ENCODE measurements around the gene FBXO27.
A peak's percentile ranks its signal among the peaks of the same experiment; 100 is the strongest.
"Not testable (repeated sequence)": the region's sequence is repeated elsewhere in the genome, so short reads cannot be mapped to it uniquely, and the experiment has no call there.

Gene FBXO27

GRCh38 chr19:39032063-39032918 lies at the start of gene FBXO27:
Gene FBXO27, minus strand, starts transcription at chr19:39032549. Its CDS starts 322 bp downstream, at chr19:39032227.
- no peak for DNase-seq (ENCODE audit: low read depth)

- no peak for DNase-seq (ENCODE audit: low read depth)
Observed at GRCh38 chr19:39080431-39080830, 48.1 kb upstream of the FBXO27 start.

GRCh38 chr19:39078436-39079200 lies 46.3 kb upstream of the FBXO27 start:
- no peak for DNase-seq (ENCODE audit: low read depth)

GRCh38 chr19:39077323-39077722 lies 45.0 kb upstream of the FBXO27 start:
- no peak for DNase-seq (ENCODE audit: low read depth)

GRCh38 chr19:39074942-39075341 lies 42.6 kb upstream of the FBXO27 start:
- no peak for DNase-seq (ENCODE audit: low read depth)

- DNase-seq (ENCODE audit: low read depth) = no peak
Observed at GRCh38 chr19:39074205-39074692, 41.9 kb upstream of the FBXO27 start.

GRCh38 chr19:39070888-39071287 lies 38.5 kb upstream of the FBXO27 start:
- DNase-seq (ENCODE audit: low read depth) = no peak

GRCh38 chr19:39068259-39068658 lies 35.9 kb upstream of the FBXO27 start:
- DNase-seq (ENCODE audit: low read depth) = not testable (repeated sequence)

- DNase-seq (ENCODE audit: low read depth) = no peak
Observed at GRCh38 chr19:39067104-39067503, 34.8 kb upstream of the FBXO27 start.

- DNase-seq (ENCODE audit: low read depth) = no peak
Observed at GRCh38 chr19:39065928-39066327, 33.6 kb upstream of the FBXO27 start.

GRCh38 chr19:39064405-39064804 lies 32.1 kb upstream of the FBXO27 start:
- no peak for DNase-seq (ENCODE audit: low read depth)

GRCh38 chr19:39060171-39060570 lies 27.8 kb upstream of the FBXO27 start:
- DNase-seq (ENCODE audit: low read depth) = no peak

GRCh38 chr19:39059302-39059701 lies 27.0 kb upstream of the FBXO27 start:
- DNase-seq (ENCODE audit: low read depth) = no peak

- DNase-seq (ENCODE audit: low read depth) = no peak
Observed at GRCh38 chr19:39057615-39058014, 25.3 kb upstream of the FBXO27 start.

GRCh38 chr19:39054091-39054470 lies 21.7 kb upstream of the FBXO27 start:
- DNase-seq (ENCODE audit: low read depth) = no peak

- DNase-seq (ENCODE audit: low read depth) = no peak
Observed at GRCh38 chr19:39053276-39054090, 21.1 kb upstream of the FBXO27 start.

- no peak for DNase-seq (ENCODE audit: low read depth)
Observed at GRCh38 chr19:39052846-39053245, 20.5 kb upstream of the FBXO27 start.

GRCh38 chr19:39052243-39052746 lies 19.9 kb upstream of the FBXO27 start:
- peak; percentile 52 for DNase-seq (ENCODE audit: low read depth)

- no peak for DNase-seq (ENCODE audit: low read depth)
Observed at GRCh38 chr19:39047073-39047472, 14.7 kb upstream of the FBXO27 start.

- DNase-seq (ENCODE audit: low read depth) = no peak
Observed at GRCh38 chr19:39046037-39046821, 13.9 kb upstream of the FBXO27 start.

GRCh38 chr19:39045506-39045905 lies 13.2 kb upstream of the FBXO27 start:
- DNase-seq (ENCODE audit: low read depth) = no peak
